IMR-90 (cell line): ENCODE measurements around the gene AAR2. TPM values are rescaled to one million over a fixed set of nuclear protein-coding genes. Genes with fewer than 3 reads are reported as not detected.

ENCODE experiments used
- ATAC-seq: fragments of 200-7000 bp; cut with Tn5 transposase; 2 replicates; pipeline ENCODE4 v1.9.1; 2020; ENCODE audit warnings: low read depth, mild to moderate bottlenecking, moderate library complexity
- BruUV-seq: library from RNA; stranded (reverse); fragments of 400-500 nt; replicated peaks from 2 replicates; lab custom pipeline; 2021; lab: Mats Ljungman, UMichigan
- CTCF ChIA-PET: fragments of 300-600 bp; formaldehyde crosslinking; extraction: SDS; loops from one replicate; lab custom pipeline; 2021; ENCODE audit warnings: antibody characterized with exemption; lab: Yijun Ruan, JAX
- POLR2A ChIA-PET: fragments of 300-600 bp; sonication (Branson Sonifier 250); formaldehyde crosslinking; loops from one replicate; lab custom pipeline; 2022; ENCODE audit warnings: antibody characterized with exemption; ENCODE audit not compliant: unreplicated experiment; lab: Charles Lee
- DNase-seq: peaks from one replicate; pipeline ENCODE4 v3.0.0; 2013
- H2AFZ ChIP-seq: replicated peaks from 2 replicates; pipeline ENCODE3; 2013; ENCODE audit warnings: low read length, mild to moderate bottlenecking; ENCODE audit not compliant: poor library complexity
- H2AK5ac ChIP-seq: 2 replicates; pipeline ENCODE4 v1.6.1; 2013; ENCODE audit warnings: low read depth, low read length, inconsistent platforms
- H2AK9ac ChIP-seq: replicated peaks from 2 replicates; pipeline ENCODE3; 2013; ENCODE audit warnings: mild to moderate bottlenecking, low read depth, low read length, moderate library complexity; ENCODE audit not compliant: poor library complexity
- H2BK120ac ChIP-seq: 2 replicates; pipeline ENCODE4 v1.6.1; 2013; ENCODE audit warnings: low read depth, low read length, inconsistent platforms
- H2BK15ac ChIP-seq: 3 replicates; pipeline ENCODE4 v1.6.1; 2013; ENCODE audit warnings: low read depth, low read length, inconsistent platforms
- H2BK20ac ChIP-seq: 2 replicates; pipeline ENCODE4 v1.6.1; 2013; ENCODE audit warnings: low read depth, mild to moderate bottlenecking, inconsistent platforms, low read length, moderate library complexity
- H2BK5ac ChIP-seq: 2 replicates; pipeline ENCODE4 v1.6.1; 2013; ENCODE audit warnings: mild to moderate bottlenecking, low read depth, low read length, inconsistent platforms; ENCODE audit not compliant: poor library complexity, severe bottlenecking
- H3K14ac ChIP-seq: replicated peaks from 2 replicates; pipeline ENCODE4 v1.6.1; 2013; ENCODE audit warnings: low read depth, low read length, inconsistent platforms
- H3K18ac ChIP-seq: 2 replicates; pipeline ENCODE4 v1.6.1; 2013; ENCODE audit warnings: low read depth, low read length, control low read depth
- H3K23ac ChIP-seq: 2 replicates; pipeline ENCODE4 v1.6.1; 2013; ENCODE audit warnings: low read depth, low read length, inconsistent platforms
- H3K27ac ChIP-seq: 2 replicates; pipeline ENCODE4 v1.5.1; 2013; ENCODE audit warnings: mild to moderate bottlenecking, control low read depth, low read length; ENCODE audit not compliant: insufficient read depth
- H3K27me3 ChIP-seq: 2 replicates; pipeline ENCODE4 v1.6.1; 2013; ENCODE audit warnings: low read length; ENCODE audit not compliant: control insufficient read depth, insufficient read depth
- H3K36me3 ChIP-seq: 2 replicates; pipeline ENCODE4 v1.6.1; 2013; ENCODE audit warnings: low read length, mixed read lengths; ENCODE audit not compliant: control insufficient read depth, insufficient read depth
- H3K4ac ChIP-seq: 2 replicates; pipeline ENCODE4 v1.6.1; 2013; ENCODE audit warnings: low read depth, low read length, inconsistent platforms
- H3K4me1 ChIP-seq: 2 replicates; pipeline ENCODE4 v1.6.1; 2013; ENCODE audit warnings: low read length, mixed read lengths; ENCODE audit not compliant: control insufficient read depth, insufficient read depth
- H3K4me2 ChIP-seq: 2 replicates; pipeline ENCODE4 v1.6.1; 2013; ENCODE audit warnings: low read depth, mild to moderate bottlenecking, control low read depth, low read length, moderate library complexity
- H3K4me3 ChIP-seq: 2 replicates; pipeline ENCODE4 v1.5.1; 2013; ENCODE audit warnings: low read depth, mild to moderate bottlenecking, control low read depth, low read length, moderate library complexity; ENCODE audit not compliant: insufficient read depth
- H3K56ac ChIP-seq: 2 replicates; pipeline ENCODE4 v1.6.1; 2013; ENCODE audit warnings: low read length, inconsistent platforms; ENCODE audit not compliant: insufficient read depth; ENCODE audit errors: extremely low read depth
- H3K79me1 ChIP-seq, 2 experiments: 2 replicates each; pipeline ENCODE4 v1.6.1; 2013; ENCODE audit warnings: low read length in 2 of 2, inconsistent platforms in 1 of 2, low read depth in 1 of 2
- H3K9ac ChIP-seq: 2 replicates; pipeline ENCODE4 v1.6.1; 2013; ENCODE audit warnings: low read depth, low read length, control low read depth
- H3K9me1 ChIP-seq: 2 replicates; pipeline ENCODE4 v1.6.1; 2013; ENCODE audit warnings: low read length, inconsistent platforms; ENCODE audit not compliant: insufficient read depth
- H3K9me3 ChIP-seq: 2 replicates; pipeline ENCODE4 v1.6.1; 2013; ENCODE audit warnings: low read length; ENCODE audit not compliant: control insufficient read depth, insufficient read depth
- H4K20me1 ChIP-seq: 2 replicates; pipeline ENCODE4 v1.6.1; 2013; ENCODE audit warnings: low read length, inconsistent platforms; ENCODE audit not compliant: insufficient read depth
- H4K5ac ChIP-seq: 2 replicates; pipeline ENCODE4 v1.6.1; 2013; ENCODE audit warnings: mild to moderate bottlenecking, low read depth, low read length, control low read depth
- H4K8ac ChIP-seq, 2 experiments: 2 replicates each; pipeline ENCODE4 v1.6.1; 2013; ENCODE audit warnings: low read depth in 2 of 2, low read length in 2 of 2, control low read depth in 1 of 2, inconsistent platforms in 1 of 2
- H4K91ac ChIP-seq: 2 replicates; pipeline ENCODE4 v1.6.1; 2013; ENCODE audit warnings: low read depth, low read length, inconsistent platforms; ENCODE audit not compliant: insufficient read depth
- BHLHE40 ChIP-seq: fragments of 150-350 bp; IDR thresholded peaks from 2 replicates; pipeline ENCODE4 v1.6.1; 2016; ENCODE audit warnings: mild to moderate bottlenecking, low read depth, low read length
- CEBPB ChIP-seq: IDR thresholded peaks from 2 replicates; pipeline ENCODE4 v1.6.1; 2012; ENCODE audit warnings: low read depth, low read length, improper control_type of control experiment
- CHD1 ChIP-seq: IDR thresholded peaks from 2 replicates; pipeline ENCODE4 v1.6.1; 2012; ENCODE audit warnings: low read depth, low read length, improper control_type of control experiment
- FOS ChIP-seq: fragments of 150-350 bp; IDR thresholded peaks from 2 replicates; pipeline ENCODE4 v1.6.1; 2016; ENCODE audit warnings: low read depth, low read length
- MAFK ChIP-seq: IDR thresholded peaks from 2 replicates; pipeline ENCODE4 v1.6.1; 2012; ENCODE audit warnings: low read depth, low read length, improper control_type of control experiment
- MAZ ChIP-seq: IDR thresholded peaks from 2 replicates; pipeline ENCODE4 v1.6.1; 2012; ENCODE audit warnings: low read depth, mild to moderate bottlenecking, low read length, improper control_type of control experiment, moderate library complexity, borderline replicate concordance
- POLR2A ChIP-seq: IDR thresholded peaks from 2 replicates; pipeline ENCODE4 v1.6.1; 2012; ENCODE audit warnings: mild to moderate bottlenecking, low read depth, low read length
- RCOR1 ChIP-seq: IDR thresholded peaks from 2 replicates; pipeline ENCODE4 v1.6.1; 2012; ENCODE audit warnings: mild to moderate bottlenecking, low read length, improper control_type of control experiment; ENCODE audit not compliant: insufficient replicate concordance
- RFX5 ChIP-seq: IDR thresholded peaks from 2 replicates; pipeline ENCODE4 v1.8.0; 2012; ENCODE audit warnings: low read depth, mild to moderate bottlenecking, low read length, moderate library complexity
- SMC3 ChIP-seq: fragments of 150-350 bp; IDR thresholded peaks from 2 replicates; pipeline ENCODE4 v1.6.1; 2016; ENCODE audit warnings: low read depth, mild to moderate bottlenecking, antibody characterized with exemption, low read length, moderate library complexity
- WGBS, 2 experiments: methylation state at CpG; one replicate each; pipeline versions ENCODE4 v1.1.5 to v1.1.7; 2013; ENCODE audit warnings: missing lambda C conversion rate in 2 of 2; ENCODE audit not compliant: insufficient read length in 1 of 2; ENCODE audit errors: extremely low coverage in 2 of 2; 5-methylcytosine and 5-hydroxymethylcytosine counted together
- dilution Hi-C: fragments of 300-500 bp; cut with HindIII; formaldehyde crosslinking; loops from one replicate; pipeline ENCODE4 v1.14.3; 2018; ENCODE audit warnings: low sequenced_read_pairs; ENCODE audit not compliant: unreplicated experiment
- in situ Hi-C: fragments of 300-500 bp; cut with MboI; formaldehyde crosslinking; loops from 3 replicates; pipeline ENCODE4 v1.14.3; 2019; ENCODE audit warnings: low sequenced_read_pairs, inconsistent platforms, mixed read lengths
- intact Hi-C: fragments of 100-400 bp; cut with micrococcal nuclease; formaldehyde crosslinking; loops from 2 replicates; pipeline ENCODE4 v1.10.0; 2022
- polyA plus RNA-seq, 3 experiments: library from polyadenylated mRNA; depleted of rRNA; stranded (reverse); fragments of >200 nt; gene quantifications; 2 replicates each; pipeline ENCODE4 v1.2.3, GENCODE V29; 2012; ENCODE audit warnings: low replicate concordance in 1 of 3
- total RNA-seq: library from RNA; depleted of rRNA; stranded (reverse); fragments of >200 nt; gene quantifications from 2 replicates; pipeline ENCODE4 v1.2.3, GENCODE V29; 2012
- TF ChIP-seq, protein P1 (sequence below): conservative IDR thresholded peaks from 2 replicates; pipeline ENCODE4 v1.5.1; 2012; ENCODE audit warnings: mild to moderate bottlenecking, low read depth, low read length, improper control_type of control experiment
- TF ChIP-seq, protein P2 (sequence below): fragments of 150-350 bp; IDR thresholded peaks from 2 replicates; pipeline ENCODE4 v1.6.1; 2017; ENCODE audit warnings: mild to moderate bottlenecking, antibody characterized with exemption, low read length, low read depth
- TF ChIP-seq, protein P3 (sequence below): fragments of 150-350 bp; IDR thresholded peaks from 2 replicates; pipeline ENCODE4 v1.6.1; 2016; ENCODE audit warnings: low read depth, mild to moderate bottlenecking, low read length, moderate library complexity, borderline replicate concordance

The AAR2 gene
- total and polyA plus RNA-seq, 2 of the 4 experiments (the other 2 are of a cell fraction) = 28.2 to 35.8 TPM

DNA sequence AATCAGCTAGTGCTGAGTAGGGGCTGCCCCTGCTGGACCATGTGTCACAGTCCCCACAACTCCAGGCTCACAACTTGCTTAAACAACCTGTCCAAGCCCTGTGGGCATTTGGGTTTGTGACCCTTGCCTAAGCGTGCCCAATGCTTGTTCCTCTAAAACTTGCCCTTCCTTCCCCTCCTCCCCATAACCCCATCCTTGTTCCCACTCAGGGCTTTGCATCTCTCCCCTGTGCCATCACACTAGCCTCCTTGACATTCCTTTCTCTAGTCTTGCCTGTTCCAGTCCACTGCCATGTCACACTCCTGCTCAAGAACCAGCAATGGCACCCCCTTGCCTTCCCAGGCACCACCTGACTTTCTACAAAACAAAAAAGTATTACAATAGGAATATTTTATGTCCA, 67.6 kb downstream of the AAR2 start:
- intact Hi-C loops (no loop called here), dilution Hi-C loops (no loop called here), in situ Hi-C loops (no loop called here)
- no peak overlapping the region for H3K4me2 ChIP-seq
- H3K36me3 ChIP-seq = no peaks in the 10 kb centered on the region
- no peak overlapping the region for H3K4me3 ChIP-seq
- H3K4me1 ChIP-seq = no peaks in the 10 kb centered on the region
- ChIA-PET CTCF (no interaction called here), POLR2A (no interaction called here)
- WGBS, 2 experiments = 60% methylated on average over 1 of the region's 1 CpG; no CpG with 5 or more reads in 1 of the 2 experiments
- H3K23ac ChIP-seq = no peak overlapping the region
- no peak overlapping the region for H2BK20ac ChIP-seq
- H2BK15ac ChIP-seq = no peak overlapping the region
- H3K9ac ChIP-seq = no peak overlapping the region
- H2BK5ac ChIP-seq = no peak overlapping the region
- no peak overlapping the region for H4K91ac ChIP-seq
- H3K56ac ChIP-seq = no peak overlapping the region
- H2BK120ac ChIP-seq = no peak overlapping the region
- no peak overlapping the region for H3K27ac ChIP-seq
- H2AFZ ChIP-seq = no peak overlapping the region
- DNase-seq (no peak), ATAC-seq (no peak)
- H2AK9ac ChIP-seq = no peak overlapping the region
- no peak overlapping the region for H4K5ac ChIP-seq
- no peak for TF ChIP-seq CHD1
- TF ChIP-seq CEBPB = no peak
- no peak for TF ChIP-seq MAZ
- TF ChIP-seq RFX5 = no peak
- no peak for TF ChIP-seq BHLHE40
- no peak for TF ChIP-seq POLR2A
- TF ChIP-seq, protein P1, sequence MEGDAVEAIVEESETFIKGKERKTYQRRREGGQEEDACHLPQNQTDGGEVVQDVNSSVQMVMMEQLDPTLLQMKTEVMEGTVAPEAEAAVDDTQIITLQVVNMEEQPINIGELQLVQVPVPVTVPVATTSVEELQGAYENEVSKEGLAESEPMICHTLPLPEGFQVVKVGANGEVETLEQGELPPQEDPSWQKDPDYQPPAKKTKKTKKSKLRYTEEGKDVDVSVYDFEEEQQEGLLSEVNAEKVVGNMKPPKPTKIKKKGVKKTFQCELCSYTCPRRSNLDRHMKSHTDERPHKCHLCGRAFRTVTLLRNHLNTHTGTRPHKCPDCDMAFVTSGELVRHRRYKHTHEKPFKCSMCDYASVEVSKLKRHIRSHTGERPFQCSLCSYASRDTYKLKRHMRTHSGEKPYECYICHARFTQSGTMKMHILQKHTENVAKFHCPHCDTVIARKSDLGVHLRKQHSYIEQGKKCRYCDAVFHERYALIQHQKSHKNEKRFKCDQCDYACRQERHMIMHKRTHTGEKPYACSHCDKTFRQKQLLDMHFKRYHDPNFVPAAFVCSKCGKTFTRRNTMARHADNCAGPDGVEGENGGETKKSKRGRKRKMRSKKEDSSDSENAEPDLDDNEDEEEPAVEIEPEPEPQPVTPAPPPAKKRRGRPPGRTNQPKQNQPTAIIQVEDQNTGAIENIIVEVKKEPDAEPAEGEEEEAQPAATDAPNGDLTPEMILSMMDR = no peak
- TF ChIP-seq MAFK = no peak
- TF ChIP-seq SMC3 = no peak
- TF ChIP-seq, protein P2, sequence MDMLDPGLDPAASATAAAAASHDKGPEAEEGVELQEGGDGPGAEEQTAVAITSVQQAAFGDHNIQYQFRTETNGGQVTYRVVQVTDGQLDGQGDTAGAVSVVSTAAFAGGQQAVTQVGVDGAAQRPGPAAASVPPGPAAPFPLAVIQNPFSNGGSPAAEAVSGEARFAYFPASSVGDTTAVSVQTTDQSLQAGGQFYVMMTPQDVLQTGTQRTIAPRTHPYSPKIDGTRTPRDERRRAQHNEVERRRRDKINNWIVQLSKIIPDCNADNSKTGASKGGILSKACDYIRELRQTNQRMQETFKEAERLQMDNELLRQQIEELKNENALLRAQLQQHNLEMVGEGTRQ = no peak
- no peak for TF ChIP-seq FOS
- TF ChIP-seq RCOR1 = no peak
- TF ChIP-seq, protein P3, sequence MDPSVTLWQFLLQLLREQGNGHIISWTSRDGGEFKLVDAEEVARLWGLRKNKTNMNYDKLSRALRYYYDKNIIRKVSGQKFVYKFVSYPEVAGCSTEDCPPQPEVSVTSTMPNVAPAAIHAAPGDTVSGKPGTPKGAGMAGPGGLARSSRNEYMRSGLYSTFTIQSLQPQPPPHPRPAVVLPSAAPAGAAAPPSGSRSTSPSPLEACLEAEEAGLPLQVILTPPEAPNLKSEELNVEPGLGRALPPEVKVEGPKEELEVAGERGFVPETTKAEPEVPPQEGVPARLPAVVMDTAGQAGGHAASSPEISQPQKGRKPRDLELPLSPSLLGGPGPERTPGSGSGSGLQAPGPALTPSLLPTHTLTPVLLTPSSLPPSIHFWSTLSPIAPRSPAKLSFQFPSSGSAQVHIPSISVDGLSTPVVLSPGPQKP = no peak
- no peak overlapping the region for H2AK5ac ChIP-seq
- no peak overlapping the region for H3K4ac ChIP-seq
- no peaks in the 10 kb centered on the region for H3K79me1 ChIP-seq
- no TSS peak for BruUV-seq
- H4K20me1 ChIP-seq = no peaks in the 10 kb centered on the region
- no peaks in the 10 kb centered on the region for H3K9me3 ChIP-seq
- no peaks in the 10 kb centered on the region for H3K9me1 ChIP-seq
- H3K18ac ChIP-seq = no peak overlapping the region
- H3K27me3 ChIP-seq = peaks cover 78% of the 10 kb centered on the region
- no peak overlapping the region for H4K8ac ChIP-seq
- no peak overlapping the region for H3K14ac ChIP-seq
